ENCODE results near the gene SCN4A.
"Not testable (repeated sequence)": the region's sequence is repeated elsewhere in the genome, so short reads cannot be mapped to it uniquely, and the experiment has no call there.

Gene SCN4A

DNA sequence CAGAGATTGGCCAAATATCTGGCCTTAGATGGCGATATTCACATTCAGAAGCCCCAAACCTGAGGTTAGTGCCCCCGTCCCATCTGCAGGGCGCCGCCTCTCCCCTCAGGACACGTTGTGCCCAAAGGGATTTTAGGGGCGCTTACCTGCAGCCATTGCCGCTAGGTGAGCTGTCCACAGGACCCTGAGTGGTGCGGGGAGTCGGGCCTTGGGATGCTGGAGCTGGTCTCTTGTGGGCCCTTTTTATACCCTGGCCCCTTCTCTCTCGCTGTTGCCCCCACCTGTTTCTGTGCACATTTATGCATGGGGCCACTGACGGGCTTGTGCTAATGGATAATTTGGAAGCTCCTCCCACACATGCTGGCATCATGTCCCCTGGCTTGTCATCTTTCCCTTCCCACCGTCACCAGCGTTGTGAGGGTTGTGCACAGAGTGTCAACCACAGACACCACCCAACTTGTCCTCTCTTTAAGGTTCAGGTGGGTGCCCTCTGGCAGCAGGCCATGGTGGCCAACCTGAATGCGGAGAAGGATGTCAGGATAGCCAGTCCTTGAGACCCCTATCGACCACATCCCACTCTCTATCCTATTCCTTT is 61.6 kb downstream of the SCN4A start, which contains the start of gene CSHL1:
Gene CSHL1, minus strand, starts transcription at position 218 of the 595 bp plus-strand sequence. Its CDS starts 62 bp downstream, at position 156.
- no peak for DNase-seq

- no peak for DNase-seq
Observed at GRCh38 chr17:63910096-63910495, 62.6 kb downstream of the SCN4A start.

DNA sequence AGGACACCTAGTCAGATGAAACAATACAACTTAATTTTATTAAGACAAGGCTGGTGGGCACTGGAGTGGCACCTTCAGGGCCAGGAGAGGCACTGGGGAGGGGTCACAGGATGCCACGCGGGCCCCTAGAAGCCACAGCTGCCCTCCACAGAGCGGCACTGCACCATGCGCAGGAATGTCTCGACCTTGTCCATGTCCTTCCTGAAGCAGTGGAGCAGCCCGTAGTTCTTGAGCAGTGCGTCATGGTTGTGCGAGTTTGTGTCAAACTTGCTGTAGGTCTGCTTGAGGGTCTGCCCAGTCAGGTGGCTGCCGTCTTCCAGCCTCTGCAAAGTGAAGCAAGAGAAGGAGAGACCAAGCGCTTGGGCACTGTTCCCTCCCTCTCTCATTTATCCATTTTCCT is 63.1 kb downstream of the SCN4A start:
- not testable (repeated sequence) for DNase-seq

DNA sequence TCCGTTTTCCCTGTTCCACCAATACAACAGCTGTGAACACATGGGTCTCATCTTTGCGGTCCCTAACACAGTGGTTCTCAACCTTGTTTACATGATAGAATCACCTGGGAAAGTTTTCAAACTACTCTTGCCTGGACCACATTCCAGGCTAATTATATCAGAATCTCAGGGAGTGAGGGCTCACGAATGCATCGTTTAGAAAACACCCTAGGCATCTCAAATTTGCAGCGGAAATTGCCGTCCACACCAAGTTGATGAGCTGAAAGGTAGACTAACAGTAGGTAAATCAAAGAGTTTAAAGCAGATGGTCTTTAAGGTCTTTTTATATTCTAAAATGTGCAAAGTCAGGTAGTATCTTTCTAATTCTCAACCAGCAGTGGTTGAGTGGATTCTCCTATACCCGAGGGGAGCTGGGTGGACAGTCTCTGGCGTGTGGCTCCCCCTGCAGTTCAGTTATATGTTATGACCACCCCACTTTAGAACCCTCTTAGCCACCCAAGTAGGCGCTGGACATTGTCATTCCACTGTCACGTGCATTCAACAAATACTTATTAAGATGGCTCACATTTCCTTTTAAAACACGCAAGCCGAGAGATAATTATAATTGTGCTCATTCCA is 65.4 kb downstream of the SCN4A start:
- not testable (repeated sequence) for DNase-seq

- not testable (repeated sequence) for DNase-seq
Observed at GRCh38 chr17:63904796-63905195, 67.9 kb downstream of the SCN4A start.

DNA sequence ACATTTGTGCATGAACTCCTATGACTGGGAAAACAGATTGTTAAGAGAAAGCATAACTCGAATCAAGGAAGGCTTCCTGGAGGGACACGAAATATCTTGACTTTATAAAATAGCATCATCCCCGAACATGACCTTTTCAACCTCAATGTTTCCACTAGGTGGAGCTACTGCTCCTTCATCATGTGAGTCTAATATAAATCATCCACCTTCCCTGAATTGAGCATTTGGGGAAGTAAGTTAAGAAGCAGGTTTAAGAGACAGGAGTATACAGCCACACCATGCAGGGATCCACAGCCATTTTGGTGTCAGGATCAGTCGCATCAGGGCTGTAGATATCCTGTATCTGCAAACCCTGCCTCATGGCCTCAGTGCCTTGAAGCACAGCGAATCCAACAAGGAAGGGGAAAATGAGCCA is 68.9 kb downstream of the SCN4A start:
- DNase-seq = not testable (repeated sequence)

GRCh38 chr17:63901971-63902370 is 70.7 kb downstream of the SCN4A start:
- DNase-seq = not testable (repeated sequence)

GRCh38 chr17:63898899-63899798 is 73.6 kb downstream of the SCN4A start:
- not testable (repeated sequence) for DNase-seq

DNA sequence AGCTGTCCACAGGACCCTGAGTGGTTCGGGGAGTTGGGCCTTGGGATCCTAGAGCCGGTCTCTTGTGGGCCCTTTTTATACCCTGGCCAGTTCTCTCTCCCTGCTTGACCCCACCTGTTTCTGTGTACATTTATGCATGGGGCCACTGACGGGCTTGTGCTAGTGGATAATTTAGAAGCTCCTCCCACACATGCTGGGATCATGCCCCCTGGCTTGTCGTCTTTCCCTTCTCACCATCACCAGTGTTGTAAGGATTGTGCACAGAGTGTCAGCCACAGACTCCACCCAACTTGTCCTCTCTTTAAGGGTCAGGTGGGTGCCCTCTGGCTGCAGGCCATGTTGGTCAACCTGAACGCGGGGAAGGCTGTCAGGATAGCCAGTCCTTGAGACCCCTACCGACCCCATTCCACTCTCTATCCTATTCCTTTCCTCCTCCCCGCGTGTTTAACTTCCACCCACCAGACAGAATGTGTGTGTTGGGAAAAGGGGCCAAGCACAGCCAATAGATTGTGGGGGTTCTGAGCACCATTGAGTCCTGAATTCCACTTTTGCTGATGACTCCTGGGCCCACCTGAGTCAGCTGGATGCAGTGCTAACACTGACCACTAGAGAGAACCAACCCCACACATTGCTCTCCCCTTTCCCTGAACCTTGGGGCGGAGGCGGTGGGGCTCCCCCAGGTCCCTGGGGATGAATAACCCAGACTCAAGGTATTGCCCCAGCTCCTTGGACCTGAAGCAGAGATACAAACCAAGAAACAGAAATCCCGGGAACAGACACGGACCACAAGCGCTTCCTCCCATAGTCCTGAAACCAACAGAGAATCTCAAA is 76.0 kb downstream of the SCN4A start, which contains the start of gene CSH1:
Gene CSH1, minus strand, starts transcription at position 51 of the 831 bp plus-strand sequence. CDS start 63 bp downstream, outside the sequence.
- DNase-seq = not testable (repeated sequence)

DNA sequence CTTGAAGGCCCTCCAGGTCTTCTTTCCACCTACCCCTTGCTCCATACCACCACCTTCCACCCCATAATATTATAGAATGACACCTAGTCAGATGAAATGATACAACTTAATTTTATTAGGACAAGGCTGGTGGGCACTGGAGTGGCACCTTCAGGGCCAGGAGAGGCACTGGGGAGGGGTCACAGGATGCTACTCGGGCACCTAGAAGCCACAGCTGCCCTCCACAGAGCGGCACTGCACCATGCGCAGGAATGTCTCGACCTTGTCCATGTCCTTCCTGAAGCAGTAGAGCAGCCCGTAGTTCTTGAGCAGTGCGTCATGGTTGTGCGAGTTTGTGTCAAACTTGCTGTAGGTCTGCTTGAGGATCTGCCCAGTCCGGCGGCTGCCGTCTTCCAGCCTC is 77.9 kb downstream of the SCN4A start:
- not testable (repeated sequence) for DNase-seq

- DNase-seq = not testable (repeated sequence)
Observed at GRCh38 chr17:63894021-63894420, 78.7 kb downstream of the SCN4A start.

DNA sequence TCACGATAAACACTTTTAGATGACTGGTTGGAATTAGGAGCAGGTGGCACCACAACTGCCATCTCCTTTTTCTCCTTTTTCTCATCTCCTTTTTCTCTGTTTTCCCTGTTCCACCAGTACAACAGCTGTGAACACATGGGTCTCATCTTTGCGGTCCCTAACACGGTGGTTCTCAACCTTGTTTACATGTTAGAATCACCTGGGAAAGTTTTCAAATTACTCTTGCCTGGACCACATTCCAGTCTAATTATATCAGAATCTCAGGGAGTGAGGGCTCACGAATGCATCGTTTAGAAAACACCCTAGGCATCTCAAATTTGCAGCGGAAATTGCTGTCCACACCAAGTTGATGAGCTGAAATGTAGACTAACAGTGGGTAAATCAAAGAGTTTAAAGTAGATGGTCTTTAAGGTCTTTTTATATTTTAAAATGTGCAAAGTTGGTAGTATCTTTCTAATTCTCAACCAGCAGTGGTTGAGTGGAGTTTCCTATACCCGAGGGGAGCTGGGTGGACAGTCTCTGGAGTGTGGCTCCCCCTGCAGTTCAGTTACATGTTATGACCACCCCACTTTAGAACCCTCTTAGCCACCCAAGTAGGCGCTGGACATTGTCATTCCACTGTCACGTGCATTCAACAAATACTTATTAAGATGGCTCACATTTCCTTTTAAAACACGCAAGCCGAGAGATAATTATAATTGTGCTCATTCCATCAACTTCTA is 80.2 kb downstream of the SCN4A start:
- DNase-seq = not testable (repeated sequence)

DNA sequence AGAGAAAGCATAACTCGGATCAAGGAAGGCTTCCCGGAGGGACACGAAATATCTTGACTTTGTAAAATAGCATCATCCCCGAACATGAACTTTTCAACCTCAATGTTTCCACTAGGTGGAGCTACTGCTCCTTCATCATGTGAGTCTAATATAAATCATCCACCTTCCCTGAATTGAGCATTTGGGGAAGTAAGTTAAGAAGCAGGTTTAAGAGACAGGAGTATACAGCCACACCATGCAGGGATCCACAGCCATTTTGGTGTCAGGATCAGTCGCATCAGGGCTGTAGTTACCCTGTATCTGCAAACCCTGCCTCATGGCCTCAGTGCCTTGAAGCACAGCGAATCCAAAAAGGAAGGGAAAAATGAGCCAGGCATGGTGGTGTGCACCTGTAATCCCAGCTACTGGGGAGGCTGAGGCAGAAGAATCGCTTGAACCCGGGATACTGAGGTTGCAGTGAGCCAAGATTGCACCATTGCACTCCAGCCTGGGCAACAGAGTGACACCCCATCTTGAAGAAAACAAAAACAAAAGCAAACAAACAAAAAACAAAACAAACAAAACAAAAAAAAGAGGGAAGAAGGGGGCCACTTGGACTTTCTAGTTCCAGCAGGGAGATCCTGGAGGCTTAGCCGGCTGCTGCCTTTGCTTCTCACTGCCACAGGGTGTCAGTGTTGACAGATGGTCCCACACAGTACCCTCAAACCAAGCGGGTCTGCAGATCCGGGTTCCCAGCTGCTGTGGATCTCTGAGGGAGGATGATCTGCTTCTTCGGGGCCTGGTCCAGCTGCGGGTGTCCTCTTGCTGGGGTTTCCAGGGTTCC is 83.5 kb downstream of the SCN4A start:
- DNase-seq = not testable (repeated sequence)

All from activated T-cell treated with anti-CD3 and anti-CD28 coated beads for 4 hours (primary cell).